AG04449 (cell line): ENCODE data around the gene TMEM25.

Experiments
- CTCF ChIA-PET: fragments of 350-600 bp; formaldehyde crosslinking; extraction: SDS; loops from one replicate; lab custom pipeline; 2021; ENCODE audit warnings: antibody characterized with exemption; lab: Yijun Ruan, JAX
- POLR2A ChIA-PET: fragments of 400-600, 350-600 bp; formaldehyde crosslinking; extraction: SDS; loops from one replicate; lab custom pipeline; 2020; ENCODE audit warnings: antibody characterized with exemption, inconsistent platforms; lab: Yijun Ruan, JAX
- DNase-seq: peaks from one replicate; pipeline ENCODE4 v3.0.0-alpha.2; 2010; ENCODE audit warnings: low read depth, low spot score
- H3K4me3 ChIP-seq: 2 replicates; pipeline ENCODE4 v1.5.1; 2011; ENCODE audit warnings: low read depth, mild to moderate bottlenecking, control low read depth, low read length
- CTCF ChIP-seq: IDR thresholded peaks from one replicate; pipeline ENCODE4 v1.5.1; 2011; ENCODE audit warnings: mild to moderate bottlenecking, moderate library complexity, low read length, control low read depth, inconsistent platforms; ENCODE audit not compliant: insufficient read depth; ENCODE audit errors: missing control alignments

Gene TMEM25

GRCh38 chr11:118497831-118498230 lies 33.2 kb upstream of the TMEM25 start:
- DNase-seq = peak; percentile 4
- H3K4me3 ChIP-seq = no peak overlapping the region
- POLR2A ChIA-PET = no interaction called here
- TF ChIP-seq CTCF = no peak
- CTCF ChIA-PET = interaction anchor here (1.2 to 1.5 kb wide), 2 partner anchors 10 to 13 kb away, joined by 5 to 7 read pairs; no protein-coding TSS in a partner anchor

- POLR2A ChIA-PET = no interaction called here
- no peak for TF ChIP-seq CTCF
- CTCF ChIA-PET = interaction anchor here (1.5 kb wide), 1 partner anchor 15 kb away, joined by 8 read pairs; no protein-coding TSS in a partner anchor
- no peak for DNase-seq
- no peak overlapping the region for H3K4me3 ChIP-seq
Measured at GRCh38 chr11:118503216-118503615, 27.8 kb upstream of the TMEM25 start.

GRCh38 chr11:118511601-118512000 lies 19.4 kb upstream of the TMEM25 start:
- no peak for DNase-seq
- no peak for TF ChIP-seq CTCF
- POLR2A ChIA-PET = no interaction called here
- CTCF ChIA-PET = interaction anchor here (1.1 kb wide), 1 partner anchor 17 kb away, joined by 3 read pairs; no protein-coding TSS in a partner anchor
- no peak overlapping the region for H3K4me3 ChIP-seq

- ChIA-PET CTCF (interaction anchor here (1.3 to 1.4 kb wide), 2 partner anchors 24 to 26 kb away, joined by 3 to 4 read pairs; no protein-coding TSS in a partner anchor), POLR2A (no interaction called here)
- no peak for DNase-seq
- TF ChIP-seq CTCF = no peak
- H3K4me3 ChIP-seq = no peak overlapping the region
Measured at GRCh38 chr11:118514103-118514502, 16.9 kb upstream of the TMEM25 start.

- DNase-seq = no peak
- ChIA-PET CTCF (interaction anchor here (2.0 to 2.2 kb wide), 2 partner anchors 8 to 31 kb away, joined by 7 to 10 read pairs; partner anchors contain the start of gene TTC36), POLR2A (no interaction called here)
- no peak overlapping the region for H3K4me3 ChIP-seq
- TF ChIP-seq CTCF = no peak
Measured at GRCh38 chr11:118519549-118519948, 11.4 kb upstream of the TMEM25 start.

GRCh38 chr11:118521892-118522311 lies 9.1 kb upstream of the TMEM25 start:
- no peak overlapping the region for H3K4me3 ChIP-seq
- DNase-seq = no peak
- no peak for TF ChIP-seq CTCF
- ChIA-PET POLR2A (no interaction called here), CTCF (no interaction called here)
